ENCODE data around the gene RAB19.

RAB19 gene, protein sequence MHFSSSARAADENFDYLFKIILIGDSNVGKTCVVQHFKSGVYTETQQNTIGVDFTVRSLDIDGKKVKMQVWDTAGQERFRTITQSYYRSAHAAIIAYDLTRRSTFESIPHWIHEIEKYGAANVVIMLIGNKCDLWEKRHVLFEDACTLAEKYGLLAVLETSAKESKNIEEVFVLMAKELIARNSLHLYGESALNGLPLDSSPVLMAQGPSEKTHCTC

DNA sequence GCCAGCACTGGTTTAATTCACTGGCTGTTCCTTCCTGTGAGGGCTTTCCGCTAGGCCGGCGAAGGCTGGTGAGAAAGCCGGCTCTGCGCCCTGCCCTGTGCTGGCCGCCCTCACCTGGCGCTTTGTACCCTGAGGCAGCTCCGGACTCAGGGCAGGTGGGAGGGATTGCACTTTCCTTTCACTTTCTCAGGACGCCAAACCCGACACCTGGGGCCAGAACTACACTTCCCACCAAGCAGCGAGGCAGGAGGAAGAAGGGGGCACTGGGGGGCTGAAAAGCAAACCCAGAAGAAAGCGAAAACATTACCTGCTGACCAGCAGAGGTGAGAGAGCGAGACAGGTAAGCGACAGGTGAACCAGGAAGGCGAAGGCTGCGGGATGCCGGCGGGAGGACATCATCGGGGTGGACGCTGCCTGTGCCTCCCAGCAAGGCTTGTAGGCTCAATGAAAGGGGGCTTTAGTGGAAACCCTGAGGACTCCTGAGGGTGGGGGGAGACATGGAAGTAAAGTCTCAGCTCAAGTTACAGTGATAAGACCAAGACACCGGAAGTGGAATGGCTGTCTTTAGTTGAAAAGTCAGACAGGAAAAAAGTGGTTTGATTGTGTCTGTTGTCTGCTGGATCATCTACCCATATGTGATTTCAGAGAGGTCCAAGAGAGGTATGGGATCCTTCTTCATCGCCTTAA is at the start of gene RAB19:
RAB19 (plus strand) TSS at position 181 of the 687 bp plus-strand sequence. CDS start 3,589 bp downstream, outside the sequence.
- peak; percentile 10 to 28 for DNase-seq (ENCODE audit: low read depth in 2 of 2)

DNA sequence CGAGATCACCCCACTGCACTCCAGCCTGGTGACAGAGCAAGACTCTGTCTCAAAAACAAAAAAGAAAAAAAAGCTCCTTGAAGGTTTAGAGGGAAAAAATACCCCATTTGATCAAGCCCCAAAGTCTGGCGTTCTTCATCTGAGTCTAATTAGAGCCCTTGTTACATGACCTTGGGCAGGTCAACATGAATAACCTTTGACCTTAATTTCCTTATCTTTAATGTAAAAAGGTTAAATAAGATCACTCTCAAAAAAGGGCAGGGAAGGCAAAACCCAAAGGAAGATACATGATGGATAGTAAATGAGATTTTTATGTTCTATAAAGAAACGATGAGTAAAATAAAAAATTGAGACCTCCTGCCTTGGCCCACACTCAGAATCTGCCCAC is 45.8 kb upstream of the RAB19 start:
- DNase-seq (ENCODE audit: low read depth in 2 of 2) = no peak

DNA sequence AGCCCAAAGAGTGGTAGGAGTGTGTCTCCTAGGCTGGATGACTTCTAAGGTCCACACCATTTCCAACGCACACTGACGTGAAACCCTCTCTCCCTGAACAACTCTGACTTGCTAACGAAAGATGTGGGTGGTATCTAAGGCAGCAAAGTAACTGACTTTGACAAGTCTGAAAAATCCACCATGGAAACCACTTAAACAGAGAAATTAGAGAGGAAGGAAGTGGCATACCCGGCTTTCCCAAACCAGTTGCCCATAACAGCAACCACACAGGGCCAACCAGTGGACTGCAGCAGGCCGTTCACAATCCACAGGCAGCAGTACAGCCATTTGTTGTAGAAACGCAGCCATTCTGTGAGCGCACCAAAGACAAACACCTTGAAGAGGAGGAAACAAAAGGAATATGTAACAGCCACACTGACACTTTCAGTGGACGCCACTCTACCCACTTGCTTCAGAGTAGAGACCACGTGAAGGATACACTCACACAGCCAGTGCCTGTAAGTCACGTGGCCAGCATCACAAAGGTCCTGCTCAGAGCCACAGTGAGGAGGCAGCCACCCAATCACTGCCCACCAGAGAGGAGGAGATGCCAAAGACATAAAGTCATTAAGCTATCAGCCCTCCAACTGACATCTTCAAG is 45.3 kb upstream of the RAB19 start:
- DNase-seq (ENCODE audit: low read depth in 2 of 2) = peak in 1 of 2 donors; percentile 18

GRCh38 chr7:140360697-140361229 is 43.1 kb upstream of the RAB19 start:
- no peak for DNase-seq (ENCODE audit: low read depth in 2 of 2)

GRCh38 chr7:140364819-140365218 is 39.0 kb upstream of the RAB19 start:
- DNase-seq (ENCODE audit: low read depth in 2 of 2) = no peak

GRCh38 chr7:140367528-140367927 is 36.3 kb upstream of the RAB19 start:
- no peak for DNase-seq (ENCODE audit: low read depth in 2 of 2)

- DNase-seq (ENCODE audit: low read depth in 2 of 2) = no peak
Observed at GRCh38 chr7:140369294-140369693, 34.6 kb upstream of the RAB19 start.

GRCh38 chr7:140375323-140375722 is 28.5 kb upstream of the RAB19 start:
- DNase-seq (ENCODE audit: low read depth in 2 of 2) = no peak

DNA sequence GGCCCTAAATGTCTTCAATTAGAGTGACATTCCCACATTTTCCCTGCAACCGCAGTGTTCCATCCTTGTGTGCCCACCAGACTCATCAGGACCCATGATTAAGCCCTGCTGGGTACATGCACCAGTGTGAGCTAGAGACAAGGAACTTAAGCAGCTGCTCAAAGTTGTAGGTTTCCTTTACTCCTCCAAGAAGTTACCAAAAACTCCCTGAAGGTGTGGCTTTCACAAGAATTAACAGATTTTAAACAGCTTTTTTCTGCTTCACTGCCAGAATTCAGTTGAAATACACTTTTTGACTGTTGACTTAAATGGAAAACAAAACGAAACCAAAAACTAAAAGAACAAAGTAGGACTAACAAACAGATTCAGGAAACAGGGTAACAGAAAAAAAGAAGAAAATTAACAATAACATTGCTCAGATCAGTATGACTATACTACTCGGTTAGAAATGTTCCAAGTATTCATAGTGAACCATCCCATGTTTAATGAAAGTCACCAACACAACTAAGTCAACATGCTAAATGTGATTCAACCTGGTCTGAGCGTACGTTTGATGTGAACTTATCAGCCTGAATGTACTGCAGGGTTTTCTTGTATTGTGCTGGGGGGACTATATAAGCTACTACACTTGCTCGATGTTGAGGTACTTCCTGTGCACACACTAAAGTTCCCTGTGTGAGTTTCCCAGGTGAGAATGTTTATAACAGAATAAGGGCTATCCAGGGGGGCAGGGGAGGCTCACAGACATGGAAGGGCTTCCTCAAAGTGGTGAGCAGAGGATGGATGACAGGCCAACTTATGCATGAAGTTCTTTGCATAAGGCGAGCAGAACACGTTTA is 27.7 kb upstream of the RAB19 start:
- DNase-seq (ENCODE audit: low read depth in 2 of 2) = no peak

- DNase-seq (ENCODE audit: low read depth in 2 of 2) = no peak
Observed at GRCh38 chr7:140383954-140384713, 19.7 kb upstream of the RAB19 start.

- no peak for DNase-seq (ENCODE audit: low read depth in 2 of 2)
Observed at GRCh38 chr7:140384894-140385545, 18.8 kb upstream of the RAB19 start.

DNA sequence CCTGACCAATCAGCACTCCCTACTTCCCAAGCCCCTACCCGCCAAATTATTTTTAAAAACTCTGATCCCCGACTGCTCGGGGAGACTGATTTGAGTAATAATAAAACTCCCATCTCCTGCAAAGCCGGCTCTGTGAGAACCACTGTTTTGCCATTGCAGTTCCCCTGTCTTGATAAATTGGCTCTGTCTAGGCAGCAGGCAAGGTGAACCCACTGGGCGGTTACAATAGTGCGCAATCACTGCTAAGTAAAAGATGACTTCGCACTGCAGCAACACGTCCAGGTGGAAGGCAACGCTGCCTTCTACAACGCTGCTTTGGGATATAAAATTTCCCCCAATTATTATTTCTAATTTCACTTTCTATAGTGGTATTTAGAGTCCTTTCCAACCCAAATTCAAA is 14.4 kb upstream of the RAB19 start:
- no peak for DNase-seq (ENCODE audit: low read depth in 2 of 2)

DNA sequence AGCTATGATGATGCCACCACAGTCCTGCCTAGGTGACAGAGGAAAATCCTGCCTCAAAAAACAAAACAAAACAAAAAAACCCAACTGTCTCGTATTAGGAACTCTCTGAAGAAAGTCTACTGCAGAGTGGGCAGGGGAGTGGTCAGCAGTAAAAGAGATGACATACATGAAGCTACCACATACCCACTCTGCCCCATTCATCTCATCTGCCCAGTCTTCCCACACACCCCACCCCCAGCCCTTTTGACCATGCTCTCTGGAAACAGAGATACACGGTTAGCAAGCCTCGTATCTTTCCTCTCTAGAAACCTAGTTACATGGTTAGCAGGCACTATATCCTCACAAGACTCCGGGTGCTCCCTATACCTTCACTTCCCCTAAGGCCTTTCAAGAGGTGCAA is 13.8 kb upstream of the RAB19 start:
- DNase-seq (ENCODE audit: low read depth in 2 of 2) = no peak

- no peak for DNase-seq (ENCODE audit: low read depth in 2 of 2)
Observed at GRCh38 chr7:140390466-140391190, 13.2 kb upstream of the RAB19 start.

- DNase-seq (ENCODE audit: low read depth in 2 of 2) = no peak
Observed at GRCh38 chr7:140391634-140392033, 12.2 kb upstream of the RAB19 start.

DNA sequence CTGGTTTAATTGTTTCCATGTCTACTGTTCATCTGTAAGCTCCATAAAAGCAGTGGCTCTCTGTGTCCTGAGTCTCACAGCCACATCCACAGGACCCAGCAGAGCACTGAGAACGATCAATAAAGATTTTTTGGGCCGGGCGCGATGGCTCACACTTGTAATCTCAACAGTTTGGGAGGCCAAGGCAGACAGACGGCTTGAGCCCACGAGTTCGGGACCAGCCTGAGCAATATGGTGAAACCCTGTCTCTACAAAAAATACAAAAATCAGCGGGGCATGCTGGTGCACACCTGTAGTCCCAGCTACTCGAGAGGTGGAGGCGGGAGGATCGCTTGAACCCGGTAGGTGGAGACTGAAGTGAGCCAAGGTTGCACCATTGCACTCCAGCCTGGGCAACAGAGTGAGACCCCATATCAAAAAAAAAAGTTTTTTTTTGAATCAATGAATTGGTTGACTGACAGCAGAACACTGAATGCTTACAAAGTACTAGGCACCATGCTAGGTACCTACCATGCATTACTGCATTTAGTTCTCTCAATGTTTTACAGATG is 10.0 kb upstream of the RAB19 start:
- DNase-seq (ENCODE audit: low read depth in 2 of 2) = no peak

GRCh38 chr7:140397784-140398750 is 5.8 kb upstream of the RAB19 start, which contains the start of gene SLC37A3:
Gene SLC37A3, minus strand, starts transcription at chr7:140398530. Its CDS starts 16,004 bp downstream, at chr7:140382526.
- peak; percentile 71 to 73 for DNase-seq (ENCODE audit: low read depth in 2 of 2)

- DNase-seq (ENCODE audit: low read depth in 2 of 2) = no peak
Observed at GRCh38 chr7:140398821-140399220, 5.0 kb upstream of the RAB19 start.

Measured in activated CD8-positive, alpha-beta memory T cell treated with anti-CD3 and anti-CD28 coated beads for 4 hours (primary cell).